ENCODE data around the gene CDH13.

Gene CDH13

GRCh38 chr16:83802554-83803205 lies 1175.9 kb downstream of the CDH13 start:
- DNase-seq: no peak

- no peak for DNase-seq
These were observed 1177.0 kb downstream of the CDH13 start for GRCh38 chr16:83803811-83804210.

GRCh38 chr16:83804366-83804765 lies 1177.6 kb downstream of the CDH13 start:
- no peak for DNase-seq

GRCh38 chr16:83806036-83806435 lies 1179.3 kb downstream of the CDH13 start:
- no peak for DNase-seq

GRCh38 chr16:83806731-83807130 lies 1180.0 kb downstream of the CDH13 start:
- DNase-seq: no peak

- DNase-seq: no peak
These were observed 1180.5 kb downstream of the CDH13 start for GRCh38 chr16:83807327-83807709.

GRCh38 chr16:83807710-83808572 lies 1181.2 kb downstream of the CDH13 start, which contains the start of gene HSBP1:
HSBP1 (plus strand) TSS chr16:83807978; CDS start chr16:83808077, 99 bp downstream.
- peak; percentile 90 for DNase-seq

GRCh38 chr16:83808573-83809014 lies 1181.8 kb downstream of the CDH13 start:
- no peak for DNase-seq

- DNase-seq: no peak
These were observed 1182.3 kb downstream of the CDH13 start for GRCh38 chr16:83809092-83809491.

GRCh38 chr16:83810901-83811300 lies 1184.1 kb downstream of the CDH13 start:
- DNase-seq: no peak

- DNase-seq: no peak
These were observed 1187.3 kb downstream of the CDH13 start for GRCh38 chr16:83813823-83814658.

- DNase-seq: no peak
These were observed 1187.9 kb downstream of the CDH13 start for GRCh38 chr16:83814659-83814985.

GRCh38 chr16:83817022-83817421 lies 1190.3 kb downstream of the CDH13 start:
- DNase-seq: no peak

GRCh38 chr16:83818276-83818675 lies 1191.5 kb downstream of the CDH13 start:
- no peak for DNase-seq

GRCh38 chr16:83819361-83819760 lies 1192.6 kb downstream of the CDH13 start:
- DNase-seq: no peak

GRCh38 chr16:83826146-83826913 lies 1199.6 kb downstream of the CDH13 start:
- peak; percentile 29 for DNase-seq

- DNase-seq: no peak
These were observed 1203.5 kb downstream of the CDH13 start for GRCh38 chr16:83830091-83830768.

GRCh38 chr16:83830769-83831455 lies 1204.1 kb downstream of the CDH13 start:
- no peak for DNase-seq

GRCh38 chr16:83831456-83831987 lies 1204.8 kb downstream of the CDH13 start:
- DNase-seq: no peak

- DNase-seq: no peak
These were observed 1207.2 kb downstream of the CDH13 start for GRCh38 chr16:83833921-83834320.
